Upper lobe of left lung (tissue), 4 donors: ENCODE data around the gene PIP4K2B.

ENCODE experiments used
- CTCF ChIP-seq, 6 experiments: fragments of 450-650 bp in 4 of 6; fragments of 200-600 bp in 2 of 6; sonication (generic) in 2 of 6; IDR thresholded peaks; one replicate each; pipeline ENCODE4 v1.5.1; 2016 to 2019; ENCODE audit warnings: antibody characterized with exemption in 6 of 6
- POLR2A ChIP-seq, 4 donors: fragments of 450-650 bp; IDR thresholded peaks; one replicate each; pipeline ENCODE4 v1.5.1; 2016 to 2017; ENCODE audit warnings: antibody characterized with exemption in 4 of 4, mild to moderate bottlenecking in 2 of 4
- POLR2AphosphoS5 ChIP-seq, 2 donors: sonication (generic); formaldehyde crosslinking; IDR thresholded peaks; one replicate each; pipeline ENCODE4 v1.5.1; 2017; ENCODE audit warnings: antibody characterized with exemption in 2 of 2

GRCh38 chr17:38748149-38748891, 51.0 kb downstream of the PIP4K2B start, which contains the start of gene PCGF2:
- TF ChIP-seq POLR2AphosphoS5 (IDR thresholded peaks at IDR 0.05) (peak; percentile 46 to 62), POLR2A (IDR thresholded peaks at IDR 0.05) (peak in 2 of 4 donors; percentile 24 to 36), CTCF (IDR thresholded peaks at IDR 0.05) (no peak)
